ENCODE data around the gene NUP93. TPM values are rescaled to one million over a fixed set of nuclear protein-coding genes. Genes with fewer than 3 reads are reported as not detected.

The NUP93 gene
- total and polyA plus RNA-seq, 2 donors (not counting 3 experiments of a cell fraction or from before 2014, with no cell fraction given): 62.3 to 124 TPM

DNA sequence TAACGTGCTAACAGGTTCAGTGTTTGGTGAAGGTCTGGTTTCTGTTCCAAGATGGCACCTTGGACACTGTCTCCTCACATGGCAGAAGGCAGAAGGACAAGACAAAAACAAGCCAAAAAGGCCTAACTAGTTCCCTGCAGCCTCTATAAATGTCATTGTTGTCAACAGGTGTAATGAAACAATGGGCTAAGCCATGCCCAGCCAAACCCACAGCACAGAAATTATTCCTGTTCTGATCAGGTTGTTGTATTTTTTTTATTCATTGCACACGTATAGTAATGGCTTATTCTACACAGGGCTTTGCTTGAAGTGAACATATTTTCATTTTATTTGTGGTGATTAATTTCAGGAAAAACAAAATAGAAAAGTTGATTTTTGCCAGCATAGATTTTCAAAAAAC lies 16.1 kb upstream of the NUP93 start:
- no TSS peak for BruUV-seq (replicated peaks)
- ChIA-PET POLR2A (no interaction called here), CTCF (interaction anchor here (1.8 kb wide), 1 partner anchor 12 kb away, joined by 4 read pairs; no protein-coding TSS in a partner anchor)
- Histone ChIP-seq H3K4me3 (replicated peaks in 1 of 3; ENCODE audit: insufficient read depth in 1 of 3, low read depth in 1 of 3, low read length in 3 of 3) (no peak overlapping the region), H3K79me2 (ENCODE audit: control insufficient read depth, insufficient read depth, low read length) (no peaks in the 10 kb centered on the region), H3K9me1 (replicated peaks; ENCODE audit: control insufficient read depth, extremely low read depth, insufficient read depth, low read length) (no peaks in the 10 kb centered on the region), H3K9ac (replicated peaks; ENCODE audit: extremely low read depth, insufficient read depth, low read length) (no peak overlapping the region), H2AFZ (ENCODE audit: low read depth, low read length) (no peak overlapping the region), H3K27me3 (ENCODE audit: control insufficient read depth in 2 of 2, insufficient read depth in 2 of 2, low read length in 2 of 2) (no peaks in the 10 kb centered on the region), H3K4me2 (ENCODE audit: insufficient read depth, low read length) (no peak overlapping the region), H4K20me1 (replicated peaks; ENCODE audit: control insufficient read depth, extremely low read depth, insufficient read depth, low read length) (no peaks in the 10 kb centered on the region), H3K36me3 (ENCODE audit: control insufficient read depth in 2 of 2, extremely low read depth in 1 of 2, insufficient read depth in 2 of 2, low read length in 2 of 2) (no peaks in the 10 kb centered on the region), H3K9me3 (replicated peaks; ENCODE audit: control insufficient read depth, insufficient read depth, low read length) (no peaks in the 10 kb centered on the region), H3K27ac (ENCODE audit: insufficient read depth, low read depth, low read length) (no peak overlapping the region), H3K4me1 (ENCODE audit: control insufficient read depth, extremely low read depth, insufficient read depth, low read length) (no peaks in the 10 kb centered on the region)
- dilution Hi-C loops (cut with MboI; ENCODE audit: extremely low pct_ligation_motif_present, low sequenced_read_pairs): no loop called here
- no peak for TF ChIP-seq MYC (IDR thresholded peaks at IDR 0.05; ENCODE audit: low read depth, low read length)
- TF ChIP-seq JUN (IDR thresholded peaks at IDR 0.05; ENCODE audit: borderline replicate concordance, insufficient read depth, insufficient read length, low read depth): no peak
- no peak for TF ChIP-seq POLR2A (IDR thresholded peaks at IDR 0.05; ENCODE audit: low read depth, low read length)
- TF ChIP-seq EZH2 (IDR thresholded peaks at IDR 0.05; ENCODE audit: borderline replicate concordance, low read depth, low read length, severe bottlenecking): no peak
- TF ChIP-seq, protein P1, sequence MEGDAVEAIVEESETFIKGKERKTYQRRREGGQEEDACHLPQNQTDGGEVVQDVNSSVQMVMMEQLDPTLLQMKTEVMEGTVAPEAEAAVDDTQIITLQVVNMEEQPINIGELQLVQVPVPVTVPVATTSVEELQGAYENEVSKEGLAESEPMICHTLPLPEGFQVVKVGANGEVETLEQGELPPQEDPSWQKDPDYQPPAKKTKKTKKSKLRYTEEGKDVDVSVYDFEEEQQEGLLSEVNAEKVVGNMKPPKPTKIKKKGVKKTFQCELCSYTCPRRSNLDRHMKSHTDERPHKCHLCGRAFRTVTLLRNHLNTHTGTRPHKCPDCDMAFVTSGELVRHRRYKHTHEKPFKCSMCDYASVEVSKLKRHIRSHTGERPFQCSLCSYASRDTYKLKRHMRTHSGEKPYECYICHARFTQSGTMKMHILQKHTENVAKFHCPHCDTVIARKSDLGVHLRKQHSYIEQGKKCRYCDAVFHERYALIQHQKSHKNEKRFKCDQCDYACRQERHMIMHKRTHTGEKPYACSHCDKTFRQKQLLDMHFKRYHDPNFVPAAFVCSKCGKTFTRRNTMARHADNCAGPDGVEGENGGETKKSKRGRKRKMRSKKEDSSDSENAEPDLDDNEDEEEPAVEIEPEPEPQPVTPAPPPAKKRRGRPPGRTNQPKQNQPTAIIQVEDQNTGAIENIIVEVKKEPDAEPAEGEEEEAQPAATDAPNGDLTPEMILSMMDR (IDR thresholded peaks at IDR 0.05; ENCODE audit: extremely low read depth in 1 of 2, insufficient read depth in 1 of 2, low read depth in 1 of 2, low read length in 2 of 2): no peak
- no peak for TF ChIP-seq FOS (IDR thresholded peaks at IDR 0.05; ENCODE audit: borderline replicate concordance, insufficient read depth, low read length)
- no peak for TF ChIP-seq POLR2AphosphoS5 (IDR thresholded peaks at IDR 0.05; ENCODE audit: insufficient read depth, low read depth, low read length)
- no peak for TF ChIP-seq GATA2 (IDR thresholded peaks at IDR 0.05; ENCODE audit: insufficient read depth, insufficient read length, low read depth, low read length)
- no peak for TF ChIP-seq MAX (IDR thresholded peaks at IDR 0.05; ENCODE audit: insufficient read depth, insufficient read length)
- no peak for DNase-seq (ENCODE audit: low read depth, low spot score)
- FAIRE-seq: no peak
- intact Hi-C loops (cut with micrococcal nuclease): no loop called here
